Measurements from ENCODE around the gene SLC6A3.
"Not testable (repeated sequence)": the region's sequence is repeated elsewhere in the genome, so short reads cannot be mapped to it uniquely, and the experiment has no call there.

The SLC6A3 gene

GRCh38 chr5:1383344-1383743 lies 61.9 kb downstream of the SLC6A3 start:
- no peak for DNase-seq

GRCh38 chr5:1382248-1382700 lies 63.0 kb downstream of the SLC6A3 start:
- DNase-seq = no peak

- no peak for DNase-seq
Measured at GRCh38 chr5:1381370-1382247, 63.6 kb downstream of the SLC6A3 start.

GRCh38 chr5:1380910-1381309 lies 64.3 kb downstream of the SLC6A3 start:
- DNase-seq = no peak

GRCh38 chr5:1380011-1380817 lies 65.0 kb downstream of the SLC6A3 start:
- DNase-seq = no peak

- DNase-seq = no peak
Measured at GRCh38 chr5:1378866-1379659, 66.2 kb downstream of the SLC6A3 start.

GRCh38 chr5:1378096-1378495 lies 67.1 kb downstream of the SLC6A3 start:
- no peak for DNase-seq

- DNase-seq = no peak
Measured at GRCh38 chr5:1376981-1377380, 68.3 kb downstream of the SLC6A3 start.

GRCh38 chr5:1375871-1376810 lies 69.1 kb downstream of the SLC6A3 start:
- DNase-seq = no peak

- DNase-seq = no peak
Measured at GRCh38 chr5:1374679-1375055, 70.6 kb downstream of the SLC6A3 start.

GRCh38 chr5:1374030-1374678 lies 71.1 kb downstream of the SLC6A3 start:
- DNase-seq = no peak

- DNase-seq = not testable (repeated sequence)
Measured at GRCh38 chr5:1371972-1372342, 73.3 kb downstream of the SLC6A3 start.

- DNase-seq = no peak
Measured at GRCh38 chr5:1371218-1371971, 73.8 kb downstream of the SLC6A3 start.

- no peak for DNase-seq
Measured at GRCh38 chr5:1370006-1370405, 75.2 kb downstream of the SLC6A3 start.

GRCh38 chr5:1368756-1369155 lies 76.5 kb downstream of the SLC6A3 start:
- no peak for DNase-seq

GRCh38 chr5:1368236-1368635 lies 77.0 kb downstream of the SLC6A3 start:
- no peak for DNase-seq

GRCh38 chr5:1367149-1367548 lies 78.1 kb downstream of the SLC6A3 start:
- DNase-seq = no peak

GRCh38 chr5:1366514-1366913 lies 78.7 kb downstream of the SLC6A3 start:
- DNase-seq = no peak

- DNase-seq = no peak
Measured at GRCh38 chr5:1364211-1364610, 81.0 kb downstream of the SLC6A3 start.

- DNase-seq = no peak
Measured at GRCh38 chr5:1363581-1363980, 81.7 kb downstream of the SLC6A3 start.

- no peak for DNase-seq
Measured at GRCh38 chr5:1363160-1363559, 82.1 kb downstream of the SLC6A3 start.

All from NCI-H1048 (cell line).